UCSD-AML1 (cell line): ENCODE results near the gene TRABD2B.

Experiments
- DNase-seq: peaks from one replicate; lab custom pipeline; 2025; ENCODE audit not compliant: unreplicated experiment; lab: John Stamatoyannopoulos, UW

The TRABD2B gene

GRCh38 chr1:47936916-47937551 is 60.2 kb downstream of the TRABD2B start:
- no peak for DNase-seq

GRCh38 chr1:47935856-47936255 is 61.3 kb downstream of the TRABD2B start:
- no peak for DNase-seq

- no peak for DNase-seq
Measured at GRCh38 chr1:47935163-47935562, 62.0 kb downstream of the TRABD2B start.

GRCh38 chr1:47934243-47934805 is 62.9 kb downstream of the TRABD2B start:
- DNase-seq = no peak

- DNase-seq = no peak
Measured at GRCh38 chr1:47932743-47933142, 64.4 kb downstream of the TRABD2B start.

GRCh38 chr1:47931395-47931794 is 65.8 kb downstream of the TRABD2B start:
- peak; percentile 16 for DNase-seq

- no peak for DNase-seq
Measured at GRCh38 chr1:47930210-47930840, 66.9 kb downstream of the TRABD2B start.

- DNase-seq = no peak
Measured at GRCh38 chr1:47927165-47927564, 70.0 kb downstream of the TRABD2B start.

GRCh38 chr1:47926461-47926999 is 70.7 kb downstream of the TRABD2B start:
- no peak for DNase-seq

GRCh38 chr1:47924270-47925048 is 72.7 kb downstream of the TRABD2B start:
- DNase-seq = no peak

- no peak for DNase-seq
Measured at GRCh38 chr1:47921935-47922415, 75.2 kb downstream of the TRABD2B start.

GRCh38 chr1:47919113-47919833 is 77.9 kb downstream of the TRABD2B start:
- DNase-seq = no peak

GRCh38 chr1:47918257-47918867 is 78.8 kb downstream of the TRABD2B start:
- peak; percentile 33 for DNase-seq

GRCh38 chr1:47917687-47918086 is 79.5 kb downstream of the TRABD2B start:
- DNase-seq = no peak

GRCh38 chr1:47915677-47916353 is 81.4 kb downstream of the TRABD2B start:
- DNase-seq = no peak

GRCh38 chr1:47914952-47915676 is 82.1 kb downstream of the TRABD2B start:
- no peak for DNase-seq

- no peak for DNase-seq
Measured at GRCh38 chr1:47914218-47914938, 82.8 kb downstream of the TRABD2B start.

GRCh38 chr1:47913225-47913823 is 83.9 kb downstream of the TRABD2B start:
- no peak for DNase-seq
